GM23248 (cell line): ENCODE data around the gene CCDC73. TPM values are rescaled to one million over a fixed set of nuclear protein-coding genes. Genes with fewer than 3 reads are reported as not detected.
"Not testable (repeated sequence)": the region's sequence is repeated elsewhere in the genome, so short reads cannot be mapped to it uniquely, and the experiment has no call there.

Experiments
- DNase-seq: peaks from one replicate; pipeline ENCODE4 v3.0.0-alpha.2; 2015
- H2AFZ ChIP-seq: fragments of 200-600 bp; sonication (generic); 2 replicates; pipeline ENCODE4 v1.6.1; 2016; ENCODE audit warnings: antibody characterized with exemption
- H3F3A ChIP-seq: fragments of 200-600 bp; sonication (generic); 2 replicates; pipeline ENCODE4 v1.6.1; 2016; ENCODE audit warnings: mild to moderate bottlenecking, antibody characterized with exemption, mixed run types; ENCODE audit not compliant: insufficient read depth
- H3K27ac ChIP-seq: fragments of 200-600 bp; sonication (generic); 2 replicates; pipeline ENCODE4 v1.5.1; 2016; ENCODE audit warnings: mild to moderate bottlenecking
- H3K27me3 ChIP-seq: fragments of 200-600 bp; sonication (generic); replicated peaks from 2 replicates; pipeline ENCODE4 v1.6.1; 2016; ENCODE audit warnings: mild to moderate bottlenecking; ENCODE audit not compliant: insufficient read depth
- H3K36me3 ChIP-seq: fragments of 200-600 bp; sonication (generic); 2 replicates; pipeline ENCODE4 v1.6.1; 2016; ENCODE audit warnings: low read depth, mild to moderate bottlenecking
- H3K4me1 ChIP-seq: fragments of 200-600 bp; sonication (generic); 2 replicates; pipeline ENCODE4 v1.6.1; 2016; ENCODE audit warnings: mild to moderate bottlenecking; ENCODE audit not compliant: insufficient read depth
- H3K4me2 ChIP-seq: fragments of 200-600 bp; sonication (generic); one replicate; pipeline ENCODE4 v1.6.1; 2016; ENCODE audit warnings: mild to moderate bottlenecking; ENCODE audit not compliant: unreplicated experiment
- H3K4me3 ChIP-seq: fragments of 200-600 bp; sonication (generic); 2 replicates; pipeline ENCODE4 v1.5.1; 2016; ENCODE audit warnings: mild to moderate bottlenecking
- H3K79me2 ChIP-seq: fragments of 200-600 bp; sonication (generic); 2 replicates; pipeline ENCODE4 v1.6.1; 2016; ENCODE audit warnings: mild to moderate bottlenecking; ENCODE audit not compliant: insufficient read depth
- H3K9ac ChIP-seq: fragments of 200-600 bp; sonication (generic); 2 replicates; pipeline ENCODE4 v1.6.1; 2016; ENCODE audit warnings: mild to moderate bottlenecking
- H3K9me2 ChIP-seq: fragments of 200-600 bp; sonication (generic); 2 replicates; pipeline ENCODE4 v1.6.1; 2016; ENCODE audit warnings: mixed run types, mild to moderate bottlenecking, moderate library complexity; ENCODE audit not compliant: insufficient read depth
- H3K9me3 ChIP-seq: fragments of 200-600 bp; sonication (generic); one replicate; pipeline ENCODE4 v1.6.1; 2017; ENCODE audit warnings: low read depth
- H4K20me1 ChIP-seq: fragments of 200-600 bp; sonication (generic); 2 replicates; pipeline ENCODE4 v1.6.0; 2016; ENCODE audit not compliant: insufficient read depth
- EZH2 ChIP-seq: fragments of 200-600 bp; sonication (generic); IDR thresholded peaks from 2 replicates; pipeline ENCODE4 v1.6.1; 2018; ENCODE audit warnings: antibody characterized with exemption, mild to moderate bottlenecking; ENCODE audit not compliant: insufficient read depth, poor library complexity, severe bottlenecking
- EZH2phosphoT487 ChIP-seq: fragments of 200-600 bp; sonication (generic); IDR thresholded peaks from 2 replicates; pipeline ENCODE4 v1.6.1; 2018; ENCODE audit warnings: antibody characterized with exemption, moderate library complexity, mild to moderate bottlenecking, low read depth; ENCODE audit not compliant: insufficient read depth
- WGBS, 2 experiments: methylation state at CpG; one replicate each; pipeline ENCODE4 v1.1.6; 2015 to 2017; ENCODE audit warnings: low lambda C conversion rate in 2 of 2, low coverage in 1 of 2; ENCODE audit errors: missing lambda C conversion rate in 2 of 2; 5-methylcytosine and 5-hydroxymethylcytosine counted together
- in situ Hi-C: fragments of 300-500 bp; cut with MboI; formaldehyde crosslinking; loops from 2 replicates; pipeline ENCODE4 v1.15.0; 2020
- polyA plus RNA-seq: library from polyadenylated mRNA; unstranded; fragments of >200 nt; fragmentation: Nextera tagmentation; extraction: Ambion mirVana; gene quantifications from 2 replicates; pipeline ENCODE4 v1.2.1, GENCODE V29; 2016
- total RNA-seq: library from RNA; depleted of rRNA; stranded (reverse); fragments of >200 nt; shearing (Covaris generic); gene quantifications from 2 replicates; pipeline ENCODE4 v1.2.3, GENCODE V29; 2014

CCDC73 gene
- total and polyA plus RNA-seq, 2 experiments from 2014 or later = not detected

GRCh38 chr11:32826113-32826512, 31.7 kb upstream of the CCDC73 start:
- Histone ChIP-seq H2AFZ (no peak overlapping the region), H3K27ac (no peak overlapping the region), H3K9me3 (no peaks in the 10 kb centered on the region), H3K36me3 (no peaks in the 10 kb centered on the region), H3F3A (no peaks in the 10 kb centered on the region), H3K9me2 (no peaks in the 10 kb centered on the region), H3K79me2 (no peaks in the 10 kb centered on the region), H3K4me2 (no peak overlapping the region), H3K4me1 (peaks cover 5% of the 10 kb centered on the region; the same call in 1 of the 2 replicates), H4K20me1 (no peaks in the 10 kb centered on the region), H3K27me3 (peaks cover 11% of the 10 kb centered on the region), H3K9ac (no peak overlapping the region), H3K4me3 (no peak overlapping the region)
- no peak for DNase-seq
- TF ChIP-seq EZH2 (no peak), EZH2phosphoT487 (no peak)
- in situ Hi-C loops = no loop called here
- WGBS, 2 experiments = 67 to 72% methylated on average over 3 of the region's 3 CpGs

GRCh38 chr11:32823617-32824016, 29.2 kb upstream of the CCDC73 start:
- H3K27ac ChIP-seq, H3F3A ChIP-seq, H3K27me3 ChIP-seq, DNase-seq, in situ Hi-C loops, H3K79me2 ChIP-seq, H2AFZ ChIP-seq, H3K36me3 ChIP-seq, H3K4me1 ChIP-seq, H3K4me3 ChIP-seq, H3K9me3 ChIP-seq, H3K9ac ChIP-seq, H4K20me1 ChIP-seq, H3K4me2 ChIP-seq, H3K9me2 ChIP-seq: not testable (repeated sequence)
- 72 to 78% methylated on average over 3 of the region's 3 CpGs for WGBS, 2 experiments

GRCh38 chr11:32821917-32822560, 27.6 kb upstream of the CCDC73 start:
- H3K79me2 ChIP-seq = no peaks in the 10 kb centered on the region
- H4K20me1 ChIP-seq = no peaks in the 10 kb centered on the region
- H3F3A ChIP-seq = no peaks in the 10 kb centered on the region
- no peak overlapping the region for H3K4me2 ChIP-seq
- H3K9me3 ChIP-seq = no peaks in the 10 kb centered on the region
- H3K4me3 ChIP-seq = no peak overlapping the region
- WGBS, 2 experiments = 63 to 64% methylated on average over 5 of the region's 5 CpGs
- no peak for DNase-seq
- H2AFZ ChIP-seq = no peak overlapping the region
- no peak overlapping the region for H3K9ac ChIP-seq
- H3K36me3 ChIP-seq = no peaks in the 10 kb centered on the region
- in situ Hi-C loops = no loop called here
- H3K27me3 ChIP-seq = no peaks in the 10 kb centered on the region
- peaks cover 5% of the 10 kb centered on the region; the same call in 1 of the 2 replicates for H3K4me1 ChIP-seq
- no peak overlapping the region for H3K27ac ChIP-seq
- H3K9me2 ChIP-seq = no peaks in the 10 kb centered on the region
- TF ChIP-seq EZH2phosphoT487 (no peak), EZH2 (no peak)

GRCh38 chr11:32821517-32821916, 27.1 kb upstream of the CCDC73 start:
- in situ Hi-C loops = no loop called here
- no peaks in the 10 kb centered on the region for H3K36me3 ChIP-seq
- H4K20me1 ChIP-seq = no peaks in the 10 kb centered on the region
- no peaks in the 10 kb centered on the region for H3K9me2 ChIP-seq
- H3K9ac ChIP-seq = no peak overlapping the region
- H3K27ac ChIP-seq = no peak overlapping the region
- TF ChIP-seq EZH2phosphoT487 (no peak), EZH2 (no peak)
- peak; percentile 38 for DNase-seq
- no peak overlapping the region for H3K4me3 ChIP-seq
- no peaks in the 10 kb centered on the region for H3K9me3 ChIP-seq
- H3K4me1 ChIP-seq = peaks cover 5% of the 10 kb centered on the region; the same call in 1 of the 2 replicates
- H3K27me3 ChIP-seq = no peaks in the 10 kb centered on the region
- no peaks in the 10 kb centered on the region for H3K79me2 ChIP-seq
- H2AFZ ChIP-seq = no peak overlapping the region
- no peak overlapping the region for H3K4me2 ChIP-seq
- no peaks in the 10 kb centered on the region for H3F3A ChIP-seq

GRCh38 chr11:32820497-32820896, 26.0 kb upstream of the CCDC73 start:
- DNase-seq = no peak
- no peak overlapping the region for H2AFZ ChIP-seq
- H3K79me2 ChIP-seq = no peaks in the 10 kb centered on the region
- no peaks in the 10 kb centered on the region for H3K27me3 ChIP-seq
- no peak overlapping the region for H3K9ac ChIP-seq
- H3F3A ChIP-seq = no peaks in the 10 kb centered on the region
- in situ Hi-C loops = no loop called here
- TF ChIP-seq EZH2 (no peak), EZH2phosphoT487 (no peak)
- H3K4me1 ChIP-seq = peaks cover 5% of the 10 kb centered on the region; the same call in 1 of the 2 replicates
- H3K4me2 ChIP-seq = no peak overlapping the region
- H3K9me3 ChIP-seq = no peaks in the 10 kb centered on the region
- no peaks in the 10 kb centered on the region for H3K36me3 ChIP-seq
- H4K20me1 ChIP-seq = no peaks in the 10 kb centered on the region
- H3K4me3 ChIP-seq = no peak overlapping the region
- H3K27ac ChIP-seq = no peak overlapping the region
- no peaks in the 10 kb centered on the region for H3K9me2 ChIP-seq
